CD4-positive, alpha-beta T cell treated with Interleukin-6 for 4 hours (primary cell): ENCODE results near the gene ALK.

Source experiments
- DNase-seq: peaks from one replicate; pipeline ENCODE4 v3.0.0-alpha.2; 2020; ENCODE audit warnings: mixed read lengths

ALK gene

GRCh38 chr2:29921560-29921915, at the start of gene ALK:
TSS of gene ALK (minus strand) at chr2:29921586. CDS start at chr2:29920659, 927 bp downstream.
- peak; percentile 54 for DNase-seq

- DNase-seq: no peak
These were observed 44.9 kb upstream of the ALK start for GRCh38 chr2:29966266-29966665.

GRCh38 chr2:29963972-29964570, 42.7 kb upstream of the ALK start:
- no peak for DNase-seq

GRCh38 chr2:29962922-29963321, 41.5 kb upstream of the ALK start:
- DNase-seq: no peak

- DNase-seq: no peak
These were observed 32.9 kb upstream of the ALK start for GRCh38 chr2:29954316-29954715.

GRCh38 chr2:29952973-29953372, 31.6 kb upstream of the ALK start:
- no peak for DNase-seq

GRCh38 chr2:29951576-29951975, 30.2 kb upstream of the ALK start:
- no peak for DNase-seq

GRCh38 chr2:29950481-29950880, 29.1 kb upstream of the ALK start:
- DNase-seq: no peak

- DNase-seq: no peak
These were observed 27.7 kb upstream of the ALK start for GRCh38 chr2:29949042-29949441.

GRCh38 chr2:29946505-29946904, 25.1 kb upstream of the ALK start:
- no peak for DNase-seq

- no peak for DNase-seq
These were observed 21.3 kb upstream of the ALK start for GRCh38 chr2:29942711-29943110.

GRCh38 chr2:29940706-29941105, 19.3 kb upstream of the ALK start:
- DNase-seq: no peak

- DNase-seq: no peak
These were observed 14.6 kb upstream of the ALK start for GRCh38 chr2:29936020-29936419.

GRCh38 chr2:29931818-29932217, 10.4 kb upstream of the ALK start:
- no peak for DNase-seq

- DNase-seq: peak; percentile 42
These were observed 1.8 kb upstream of the ALK start for GRCh38 chr2:29923110-29923721.

GRCh38 chr2:29922605-29923004, 1.2 kb upstream of the ALK start:
- no peak for DNase-seq

GRCh38 chr2:29920631-29921559, 491 bp downstream of the ALK start:
- no peak for DNase-seq

GRCh38 chr2:29920130-29920577, 1.2 kb downstream of the ALK start:
- DNase-seq: peak; percentile 24

- no peak for DNase-seq
These were observed 2.4 kb downstream of the ALK start for GRCh38 chr2:29918941-29919340.

- no peak for DNase-seq
These were observed 3.6 kb downstream of the ALK start for GRCh38 chr2:29917781-29918180.

- DNase-seq: no peak
These were observed 4.8 kb downstream of the ALK start for GRCh38 chr2:29916571-29916970.

GRCh38 chr2:29910960-29911359, 10.4 kb downstream of the ALK start:
- no peak for DNase-seq

- no peak for DNase-seq
These were observed 10.9 kb downstream of the ALK start for GRCh38 chr2:29910465-29910864.

- no peak for DNase-seq
These were observed 19.0 kb downstream of the ALK start for GRCh38 chr2:29902356-29902755.
